GM12878 (cell line): Measurements from ENCODE around the gene C11orf98. TPM values are rescaled to one million over a fixed set of nuclear protein-coding genes. Genes with fewer than 3 reads are reported as not detected.
"Not testable (repeated sequence)": the region's sequence is repeated elsewhere in the genome, so short reads cannot be mapped to it uniquely, and the experiment has no call there.

Source experiments
- ATAC-seq: fragments of 200-7000 bp; cut with Tn5 transposase; 3 replicates; pipeline ENCODE4 v1.9.1; 2020; ENCODE audit warnings: mild to moderate bottlenecking, moderate library complexity
- BruUV-seq: library from RNA; stranded (reverse); fragments of 400-500 nt; replicated peaks from 2 replicates; lab custom pipeline; 2021; lab: Mats Ljungman, UMichigan
- CTCF ChIA-PET: fragments of 300-600 bp; sonication (Branson Sonifier 250); formaldehyde crosslinking; extraction: SDS; loops from one replicate; lab custom pipeline; 2021; ENCODE audit warnings: inconsistent platforms; lab: Yijun Ruan, JAX
- POLR2A ChIA-PET: fragments of 350-600 bp; formaldehyde crosslinking; extraction: SDS; loops from one replicate; lab custom pipeline; 2021; ENCODE audit warnings: inconsistent platforms; lab: Charles Lee
- RAD21 ChIA-PET: fragments of 300-600 bp; sonication (Branson Sonifier 250); formaldehyde crosslinking; loops from one replicate; lab custom pipeline; 2023; ENCODE audit warnings: antibody characterized with exemption; ENCODE audit not compliant: unreplicated experiment; lab: Charles Lee
- SMC1A ChIA-PET: fragments of 300-600 bp; sonication (Branson Sonifier 250); formaldehyde crosslinking; loops from one replicate; lab custom pipeline; 2023; ENCODE audit not compliant: unreplicated experiment, uncharacterized antibody; lab: Charles Lee
- DNase-seq: peaks from one replicate; pipeline ENCODE4 v3.0.0-alpha.2; 2011; ENCODE audit warnings: low read depth, low spot score
- FAIRE-seq: peaks from 3 replicates; lab custom pipeline; 2011; peaks lifted over from hg19 to GRCh38; lab: Jason Lieb, UNC
- H2AFZ ChIP-seq: 2 replicates; pipeline ENCODE4 v1.6.0; 2011; ENCODE audit warnings: low read depth, low read length, control low read depth; ENCODE audit not compliant: control insufficient read depth
- H3K27ac ChIP-seq: 2 replicates; pipeline ENCODE4 v1.5.1; 2011; ENCODE audit warnings: control low read depth; ENCODE audit not compliant: control insufficient read depth, insufficient read depth
- H3K27me3 ChIP-seq, 2 experiments: replicated peaks in 1 of 2; 2 replicates each; pipeline versions ENCODE4 v1.6.0 to v1.6.1; 2011; ENCODE audit warnings: low read length in 1 of 2; ENCODE audit not compliant: control insufficient read depth in 2 of 2, insufficient read depth in 2 of 2
- H3K36me3 ChIP-seq, 2 experiments: 2 replicates each; pipeline ENCODE4 v1.5.1; 2011; ENCODE audit warnings: low read length in 1 of 2; ENCODE audit not compliant: control insufficient read depth in 2 of 2, insufficient read depth in 2 of 2
- H3K4me1 ChIP-seq: 2 replicates; pipeline ENCODE4 v1.6.1; 2011; ENCODE audit warnings: mild to moderate bottlenecking, low read length, moderate library complexity, mixed read lengths; ENCODE audit not compliant: control insufficient read depth, insufficient read depth
- H3K4me2 ChIP-seq: 2 replicates; pipeline ENCODE4 v1.6.0; 2011; ENCODE audit warnings: control low read depth; ENCODE audit not compliant: control insufficient read depth, insufficient read depth
- H3K4me3 ChIP-seq: fragments of 200-600 bp; sonication (generic); 2 replicates; pipeline ENCODE4 v1.5.1; 2016
- H3K79me2 ChIP-seq: 2 replicates; pipeline ENCODE4 v1.6.0; 2011; ENCODE audit warnings: low read length; ENCODE audit not compliant: control insufficient read depth, insufficient read depth
- H3K9ac ChIP-seq: 2 replicates; pipeline ENCODE4 v1.8.0; 2011; ENCODE audit warnings: low read length, control low read depth, mixed read lengths; ENCODE audit not compliant: control insufficient read depth, insufficient read depth
- H3K9me3 ChIP-seq: replicated peaks from 3 replicates; pipeline ENCODE4 v1.5.1; 2011; ENCODE audit warnings: mild to moderate bottlenecking, low read length; ENCODE audit not compliant: control insufficient read depth, insufficient read depth
- H4K20me1 ChIP-seq: 2 replicates; pipeline ENCODE4 v1.6.0; 2011; ENCODE audit not compliant: control insufficient read depth, insufficient read depth
- CREB1 ChIP-seq: IDR thresholded peaks from 2 replicates; pipeline ENCODE4 v1.6.1; 2012; ENCODE audit warnings: low read depth, mild to moderate bottlenecking, inconsistent platforms
- ETV6 ChIP-seq, 2 experiments: fragments of 450-650 bp in 1 of 2; IDR thresholded peaks in 1 of 2; conservative IDR thresholded peaks in 1 of 2; 2 replicates each; pipeline ENCODE4 v1.6.1; 2014; ENCODE audit warnings: antibody characterized with exemption in 1 of 2, borderline replicate concordance in 1 of 2, low read depth in 1 of 2, mild to moderate bottlenecking in 1 of 2, moderate library complexity in 1 of 2
- HCFC1 ChIP-seq: fragments of 150-350 bp; IDR thresholded peaks from 2 replicates; pipeline ENCODE4 v1.6.1; 2014; ENCODE audit warnings: low read length
- IKZF2 ChIP-seq, 2 experiments: fragments of 450-650 bp; IDR thresholded peaks; 2 replicates each; pipeline ENCODE4 v1.6.1; 2017; ENCODE audit warnings: mild to moderate bottlenecking in 2 of 2, moderate library complexity in 2 of 2
- KDM1A ChIP-seq: fragments of 200-600 bp; sonication (generic); IDR thresholded peaks from 2 replicates; pipeline ENCODE4 v1.6.1; 2016; ENCODE audit warnings: borderline replicate concordance
- NFYA ChIP-seq: IDR thresholded peaks from 2 replicates; pipeline ENCODE4 v1.6.1; 2011; ENCODE audit warnings: low read depth, mild to moderate bottlenecking, low read length, improper control_type of control experiment, borderline replicate concordance
- PML ChIP-seq: IDR thresholded peaks from 2 replicates; pipeline ENCODE4 v1.6.1; 2012; ENCODE audit warnings: low read length, inconsistent platforms
- SPI1 ChIP-seq: IDR thresholded peaks from 2 replicates; pipeline ENCODE4 v1.6.1; 2011; ENCODE audit warnings: low read depth, mild to moderate bottlenecking, low read length, moderate library complexity, borderline replicate concordance; ENCODE audit not compliant: insufficient read depth
- SUPT20H ChIP-seq: IDR thresholded peaks from 2 replicates; pipeline ENCODE4 v1.6.1; 2011; ENCODE audit warnings: low read depth, mild to moderate bottlenecking, low read length, moderate library complexity, borderline replicate concordance; ENCODE audit not compliant: control insufficient read depth
- TARDBP ChIP-seq: IDR thresholded peaks from 2 replicates; pipeline ENCODE4 v1.6.1; 2016; ENCODE audit warnings: borderline replicate concordance
- TBL1XR1 ChIP-seq: IDR thresholded peaks from 2 replicates; pipeline ENCODE4 v1.6.1; 2012; ENCODE audit warnings: low read depth, low read length, improper control_type of control experiment
- TCF12 ChIP-seq: IDR thresholded peaks from 2 replicates; pipeline ENCODE4 v1.6.1; 2011; ENCODE audit warnings: low read depth, mild to moderate bottlenecking, low read length
- ZNF207 ChIP-seq: fragments of 450-650 bp; IDR thresholded peaks from 2 replicates; pipeline ENCODE4 v1.6.1; 2014; ENCODE audit warnings: antibody characterized with exemption, mild to moderate bottlenecking, borderline replicate concordance
- ZNF274 ChIP-seq: IDR thresholded peaks from one replicate; pipeline ENCODE4 v1.8.0; 2011; ENCODE audit not compliant: insufficient read length, insufficient read depth
- WGBS: methylation state at CpG from one replicate; pipeline ENCODE4 v1.1.6; 2016; ENCODE audit warnings: low lambda C conversion rate; ENCODE audit not compliant: insufficient replicate concordance, insufficient coverage; ENCODE audit errors: missing lambda C conversion rate; 5-methylcytosine and 5-hydroxymethylcytosine counted together
- in situ Hi-C: fragments of 300-500 bp; cut with MboI; formaldehyde crosslinking; loops from 9 replicates; pipeline ENCODE4 v1.14.3; 2018; ENCODE audit warnings: mixed read lengths
- intact Hi-C: fragments of 100-400 bp; cut with micrococcal nuclease; formaldehyde crosslinking; loops from one replicate; pipeline ENCODE4 v1.14.2; 2022; ENCODE audit not compliant: unreplicated experiment
- polyA plus RNA-seq, 11 experiments: library from polyadenylated mRNA; depleted of rRNA in 4 of 11; unstranded in 6 of 11; stranded (reverse) in 5 of 11; fragments of >200 nt; fragmentation: Nextera tagmentation in 4 of 11; fragmentation: Illumina TruSeq in 1 of 11; extraction: Ambion mirVana in 4 of 11; extraction: Trizol in 1 of 11; gene quantifications; 1 replicate in 1 of 11; 2 replicates in 10 of 11; pipeline versions ENCODE4 v1.2.1 to v1.2.3, GENCODE V29; 2011 to 2016; ENCODE audit warnings: inconsistent platforms in 2 of 11, missing spikeins in 2 of 11, low read depth in 1 of 11
- total RNA-seq, 4 experiments: library from RNA; depleted of rRNA in 3 of 4; stranded (reverse); fragments of >200 nt in 3 of 4; fragmentation: Illumina TruSeq in 1 of 4; extraction: Trizol in 1 of 4; gene quantifications; 2 replicates each; pipeline versions ENCODE4 v1.2.1 to v1.2.3, GENCODE V29; 2013 to 2021
- TF ChIP-seq, protein P1 (sequence below): IDR thresholded peaks from 2 replicates; pipeline ENCODE4 v1.6.1; 2011; ENCODE audit warnings: borderline replicate concordance, low read depth, mild to moderate bottlenecking, moderate library complexity, mixed read lengths, low read length; ENCODE audit not compliant: insufficient read depth; ENCODE audit errors: extremely low read length
- TF ChIP-seq, protein P2 (sequence below): fragments of 450-650 bp; conservative IDR thresholded peaks from 2 replicates; pipeline ENCODE4 v1.6.1; 2017; ENCODE audit warnings: mild to moderate bottlenecking, moderate library complexity
- TF ChIP-seq, protein P3 (sequence below): IDR thresholded peaks from 2 replicates; pipeline ENCODE4 v1.6.1; 2012; ENCODE audit warnings: low read depth, low read length, improper control_type of control experiment

C11orf98 gene
- total and polyA plus RNA-seq, 10 of the 15 experiments (the other 5 are each of a cell fraction or from before 2014, with no cell fraction given) = 62.5 to 270 (median 162) TPM

DNA sequence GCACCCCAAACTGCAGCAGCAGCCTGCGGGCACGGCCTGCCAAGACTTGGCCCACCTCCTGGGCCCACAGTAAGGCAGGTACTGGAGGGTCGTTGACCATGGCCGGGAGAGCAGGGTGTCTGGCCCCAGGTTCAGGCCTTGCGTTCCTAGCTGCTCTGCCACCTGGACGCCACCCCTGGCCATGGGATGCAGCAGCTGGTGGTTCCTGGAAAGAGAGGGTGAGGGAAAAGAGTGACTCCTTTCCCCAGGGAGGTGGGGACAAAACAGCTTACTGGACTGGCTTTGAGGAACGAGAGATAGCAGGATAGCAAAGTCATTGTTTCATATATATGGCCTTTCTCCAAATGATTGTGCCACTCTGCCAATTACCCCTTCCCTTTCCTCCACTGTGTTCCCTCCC is 40.4 kb upstream of the C11orf98 start:
- in situ Hi-C loops = no loop called here
- POLR2A ChIA-PET = interaction anchor here (0.6 to 7.6 kb wide), 11 partner anchors 13 to 177 kb away, joined by 3 to 79 read pairs (median 5); partner anchors contain the start of genes B3GAT3, C11orf98, CSKMT and EEF1G
- peak overlapping the region; percentile 79 for H3K4me3 ChIP-seq

DNA sequence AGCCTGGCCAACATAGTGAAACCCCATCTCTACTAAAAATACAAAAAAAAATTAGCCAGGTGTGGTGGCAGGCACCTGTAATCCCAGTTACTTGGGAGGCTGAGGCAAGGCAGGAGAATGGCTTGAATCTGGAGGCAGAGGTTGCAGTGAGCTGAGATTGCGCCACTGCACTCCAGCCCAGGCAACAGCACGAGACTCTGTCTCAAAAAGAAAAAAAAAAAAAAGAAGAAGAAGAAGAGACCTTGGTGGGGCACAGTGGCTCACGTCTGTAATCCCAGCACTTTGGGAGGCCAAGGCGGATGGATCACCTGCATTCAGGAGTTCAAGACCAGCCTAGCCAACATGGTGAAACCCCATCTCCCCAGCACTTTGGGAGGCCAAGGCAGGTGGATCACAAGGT is 38.9 kb upstream of the C11orf98 start:
- H3K9ac ChIP-seq = not testable (repeated sequence)

More for the DNA sequence above, 40.4 kb upstream of the C11orf98 start:
- H3K79me2 ChIP-seq = no peaks in the 10 kb centered on the region
- no peaks in the 10 kb centered on the region for H4K20me1 ChIP-seq
- H3K9me3 ChIP-seq = no peaks in the 10 kb centered on the region
- H3K4me2 ChIP-seq = peak overlapping the region; percentile 78
- intact Hi-C loops = loop anchor here (5.0 kb wide), 1 partner anchor 103 kb away; the partner anchor contains the start of gene MTA2
- peak overlapping the region; percentile 51; the same call in 1 of the 2 replicates for H3K27ac ChIP-seq
- no peak for FAIRE-seq
- peak overlapping the region; percentile 76 for H2AFZ ChIP-seq
- no peak for ATAC-seq
- SMC1A ChIA-PET = interaction anchor here (1.0 to 2.5 kb wide), 6 partner anchors 23 to 163 kb away, joined by 3 to 9 read pairs (median 5); partner anchors contain the start of genes C11orf98, CSKMT, HNRNPUL2 and TTC9C
- no peaks in the 10 kb centered on the region for H3K27me3 ChIP-seq
- TF ChIP-seq, protein P1, sequence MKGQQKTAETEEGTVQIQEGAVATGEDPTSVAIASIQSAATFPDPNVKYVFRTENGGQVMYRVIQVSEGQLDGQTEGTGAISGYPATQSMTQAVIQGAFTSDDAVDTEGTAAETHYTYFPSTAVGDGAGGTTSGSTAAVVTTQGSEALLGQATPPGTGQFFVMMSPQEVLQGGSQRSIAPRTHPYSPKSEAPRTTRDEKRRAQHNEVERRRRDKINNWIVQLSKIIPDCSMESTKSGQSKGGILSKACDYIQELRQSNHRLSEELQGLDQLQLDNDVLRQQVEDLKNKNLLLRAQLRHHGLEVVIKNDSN = no peak
- TF ChIP-seq PML = no peak
- TF ChIP-seq, protein P2, sequence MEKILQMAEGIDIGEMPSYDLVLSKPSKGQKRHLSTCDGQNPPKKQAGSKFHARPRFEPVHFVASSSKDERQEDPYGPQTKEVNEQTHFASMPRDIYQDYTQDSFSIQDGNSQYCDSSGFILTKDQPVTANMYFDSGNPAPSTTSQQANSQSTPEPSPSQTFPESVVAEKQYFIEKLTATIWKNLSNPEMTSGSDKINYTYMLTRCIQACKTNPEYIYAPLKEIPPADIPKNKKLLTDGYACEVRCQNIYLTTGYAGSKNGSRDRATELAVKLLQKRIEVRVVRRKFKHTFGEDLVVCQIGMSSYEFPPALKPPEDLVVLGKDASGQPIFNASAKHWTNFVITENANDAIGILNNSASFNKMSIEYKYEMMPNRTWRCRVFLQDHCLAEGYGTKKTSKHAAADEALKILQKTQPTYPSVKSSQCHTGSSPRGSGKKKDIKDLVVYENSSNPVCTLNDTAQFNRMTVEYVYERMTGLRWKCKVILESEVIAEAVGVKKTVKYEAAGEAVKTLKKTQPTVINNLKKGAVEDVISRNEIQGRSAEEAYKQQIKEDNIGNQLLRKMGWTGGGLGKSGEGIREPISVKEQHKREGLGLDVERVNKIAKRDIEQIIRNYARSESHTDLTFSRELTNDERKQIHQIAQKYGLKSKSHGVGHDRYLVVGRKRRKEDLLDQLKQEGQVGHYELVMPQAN = no peak
- no peak for TF ChIP-seq ETV6 (conservative IDR thresholded peaks at IDR 0.05 in 1 of 2, IDR thresholded peaks at IDR 0.05 in 1 of 2; ENCODE audit: borderline replicate concordance in 1 of 2, low read depth in 1 of 2)
- TF ChIP-seq HCFC1 = no peak
- TF ChIP-seq KDM1A = no peak
- no peak for TF ChIP-seq SUPT20H
- no peak for TF ChIP-seq ZNF274
- no peak for TF ChIP-seq TCF12
- no peak for TF ChIP-seq CREB1
- no peak for TF ChIP-seq IKZF2 (IDR thresholded peaks at IDR 0.05)
- TF ChIP-seq ZNF207 = no peak
- TF ChIP-seq TARDBP = no peak
- no peak for TF ChIP-seq NFYA
- TF ChIP-seq, protein P3, sequence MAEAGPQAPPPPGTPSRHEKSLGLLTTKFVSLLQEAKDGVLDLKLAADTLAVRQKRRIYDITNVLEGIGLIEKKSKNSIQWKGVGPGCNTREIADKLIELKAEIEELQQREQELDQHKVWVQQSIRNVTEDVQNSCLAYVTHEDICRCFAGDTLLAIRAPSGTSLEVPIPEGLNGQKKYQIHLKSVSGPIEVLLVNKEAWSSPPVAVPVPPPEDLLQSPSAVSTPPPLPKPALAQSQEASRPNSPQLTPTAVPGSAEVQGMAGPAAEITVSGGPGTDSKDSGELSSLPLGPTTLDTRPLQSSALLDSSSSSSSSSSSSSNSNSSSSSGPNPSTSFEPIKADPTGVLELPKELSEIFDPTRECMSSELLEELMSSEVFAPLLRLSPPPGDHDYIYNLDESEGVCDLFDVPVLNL = no peak
- TF ChIP-seq TBL1XR1 = no peak
- TF ChIP-seq SPI1 = no peak
- no TSS peak for BruUV-seq
- H3K36me3 ChIP-seq = peaks cover 3 to 9% of the 10 kb centered on the region in 2 experiments; a peak in 2 of 4 replicates
- CTCF ChIA-PET = interaction anchor here (0.8 to 5.0 kb wide), 6 partner anchors 11 to 156 kb away, joined by 3 to 21 read pairs (median 3); partner anchors contain the start of gene TTC9C
- DNase-seq = no peak
- H3K4me1 ChIP-seq = peaks cover 29% of the 10 kb centered on the region
- WGBS = 54% methylated on average over 7 of the region's 7 CpGs
- H3K9ac ChIP-seq = peak overlapping the region; percentile 40
- RAD21 ChIA-PET = interaction anchor here (0.8 to 2.3 kb wide), 9 partner anchors 38 to 281 kb away, joined by 3 to 6 read pairs (median 3); partner anchors contain the start of genes C11orf98, CSKMT, EML3 and TAF6L

More for the DNA sequence above, 38.9 kb upstream of the C11orf98 start:
- H4K20me1 ChIP-seq, intact Hi-C loops, DNase-seq, FAIRE-seq, H2AFZ ChIP-seq, H3K4me2 ChIP-seq, BruUV-seq, ATAC-seq, in situ Hi-C loops, H3K36me3 ChIP-seq, H3K4me3 ChIP-seq, H3K9me3 ChIP-seq, H3K79me2 ChIP-seq, H3K27ac ChIP-seq, H3K27me3 ChIP-seq: not testable (repeated sequence)
- RAD21 ChIA-PET = interaction anchor here (1.1 kb wide), 1 partner anchor 23 kb away, joined by 5 read pairs; the partner anchor contains the start of gene HNRNPUL2
- POLR2A ChIA-PET = interaction anchor here (0.6 kb wide), 1 partner anchor 1420 kb away, joined by 8 read pairs; no protein-coding TSS in a partner anchor
- CTCF ChIA-PET = interaction anchor here (1.3 to 1.9 kb wide), 2 partner anchors 10 to 111 kb away, joined by 3 to 10 read pairs; no protein-coding TSS in a partner anchor
- 83% methylated on average over 4 of the region's 4 CpGs for WGBS
- SMC1A ChIA-PET = interaction anchor here (0.7 to 1.0 kb wide), 2 partner anchors 23 to 309 kb away, joined by 3 to 6 read pairs; no protein-coding TSS in a partner anchor
- H3K4me1 ChIP-seq = peaks cover 26% of the 10 kb centered on the region
